ACC112 (cell line): ENCODE data around the gene CR2.

ENCODE experiments used
- H2AFZ ChIP-seq: fragments of 200-600 bp; sonication (generic); one replicate; pipeline ENCODE4 v1.6.0; 2017; ENCODE audit warnings: antibody characterized with exemption, low read length; ENCODE audit not compliant: unreplicated experiment
- H3K27ac ChIP-seq: fragments of 200-600 bp; sonication (generic); 2 replicates; pipeline ENCODE4 v1.5.1; 2014; ENCODE audit warnings: low read depth, mild to moderate bottlenecking, antibody characterized with exemption, low read length, moderate library complexity
- H3K27me3 ChIP-seq: fragments of 200-600 bp; sonication (generic); 2 replicates; pipeline ENCODE4 v1.6.1; 2014; ENCODE audit warnings: mild to moderate bottlenecking, antibody characterized with exemption, low read length, moderate library complexity, mixed read lengths; ENCODE audit not compliant: insufficient read depth
- H3K36me3 ChIP-seq: fragments of 200-600 bp; sonication (generic); 2 replicates; pipeline ENCODE4 v1.6.1; 2016; ENCODE audit warnings: mild to moderate bottlenecking, antibody characterized with exemption, low read length, moderate library complexity, mixed read lengths; ENCODE audit not compliant: insufficient read depth
- H3K4me1 ChIP-seq: fragments of 200-600 bp; sonication (generic); one replicate; pipeline ENCODE4 v1.6.1; 2016; ENCODE audit warnings: low read length, mixed read lengths; ENCODE audit not compliant: insufficient read depth, unreplicated experiment, control insufficient read depth
- H3K4me3 ChIP-seq: fragments of 200-600 bp; sonication (generic); 2 replicates; pipeline ENCODE4 v1.5.1; 2014; ENCODE audit warnings: mild to moderate bottlenecking, low read depth, low read length
- H3K79me2 ChIP-seq: fragments of 200-600 bp; sonication (generic); one replicate; pipeline ENCODE4 v1.6.0; 2016; ENCODE audit warnings: low read length; ENCODE audit not compliant: control insufficient read depth, unreplicated experiment, insufficient read depth

Gene CR2

GRCh38 chr1:207454046-207454964 is at the start of gene CR2:
Gene CR2, plus strand, starts transcription at chr1:207454328. Its CDS starts 91 bp downstream, at chr1:207454419.
- Histone ChIP-seq H3K27me3 (peaks cover 90% of the 10 kb centered on the region), H3K79me2 (no peaks in the 10 kb centered on the region), H3K27ac (no peak within 1 kb of the TSS), H3K4me1 (no peaks in the 10 kb centered on the region), H2AFZ (no peak within 1 kb of the TSS), H3K4me3 (peak within 1 kb of the TSS; percentile 34), H3K36me3 (no peaks in the 10 kb centered on the region)

- H2AFZ ChIP-seq = no peak overlapping the region
- no peaks in the 10 kb centered on the region for H3K79me2 ChIP-seq
- no peak overlapping the region for H3K4me3 ChIP-seq
- no peaks in the 10 kb centered on the region for H3K36me3 ChIP-seq
- H3K27me3 ChIP-seq = peaks cover 4% of the 10 kb centered on the region
- no peak overlapping the region for H3K27ac ChIP-seq
- no peaks in the 10 kb centered on the region for H3K4me1 ChIP-seq
Observed at GRCh38 chr1:207404849-207405525, 49.1 kb upstream of the CR2 start.

- Histone ChIP-seq H3K36me3 (no peaks in the 10 kb centered on the region), H3K79me2 (no peaks in the 10 kb centered on the region), H2AFZ (no peak overlapping the region), H3K4me3 (no peak overlapping the region), H3K27ac (no peak overlapping the region), H3K27me3 (peaks cover 4% of the 10 kb centered on the region), H3K4me1 (no peaks in the 10 kb centered on the region)
Observed at GRCh38 chr1:207405814-207406213, 48.3 kb upstream of the CR2 start.

- no peak overlapping the region for H3K27ac ChIP-seq
- no peak overlapping the region for H2AFZ ChIP-seq
- no peaks in the 10 kb centered on the region for H3K79me2 ChIP-seq
- H3K27me3 ChIP-seq = peaks cover 4% of the 10 kb centered on the region
- no peaks in the 10 kb centered on the region for H3K36me3 ChIP-seq
- H3K4me1 ChIP-seq = no peaks in the 10 kb centered on the region
- no peak overlapping the region for H3K4me3 ChIP-seq
Observed at GRCh38 chr1:207407655-207408260, 46.4 kb upstream of the CR2 start.

GRCh38 chr1:207412845-207413244 is 41.3 kb upstream of the CR2 start:
- Histone ChIP-seq H3K4me3 (no peak overlapping the region), H3K79me2 (no peaks in the 10 kb centered on the region), H3K27me3 (peaks cover 27% of the 10 kb centered on the region), H3K4me1 (no peaks in the 10 kb centered on the region), H3K27ac (no peak overlapping the region), H3K36me3 (no peaks in the 10 kb centered on the region), H2AFZ (no peak overlapping the region)

- H3K4me1 ChIP-seq = no peaks in the 10 kb centered on the region
- H2AFZ ChIP-seq = no peak overlapping the region
- H3K27me3 ChIP-seq = peaks cover 41% of the 10 kb centered on the region
- H3K27ac ChIP-seq = no peak overlapping the region
- no peaks in the 10 kb centered on the region for H3K79me2 ChIP-seq
- H3K4me3 ChIP-seq = no peak overlapping the region
- no peaks in the 10 kb centered on the region for H3K36me3 ChIP-seq
Observed at GRCh38 chr1:207414606-207415108, 39.5 kb upstream of the CR2 start.

- no peaks in the 10 kb centered on the region for H3K36me3 ChIP-seq
- no peak overlapping the region for H2AFZ ChIP-seq
- H3K4me3 ChIP-seq = no peak overlapping the region
- peaks cover 52% of the 10 kb centered on the region for H3K27me3 ChIP-seq
- no peaks in the 10 kb centered on the region for H3K4me1 ChIP-seq
- no peaks in the 10 kb centered on the region for H3K79me2 ChIP-seq
- no peak overlapping the region for H3K27ac ChIP-seq
Observed at GRCh38 chr1:207417076-207417475, 37.1 kb upstream of the CR2 start.

- H3K79me2 ChIP-seq = no peaks in the 10 kb centered on the region
- H3K27me3 ChIP-seq = peaks cover 50% of the 10 kb centered on the region
- H3K4me3 ChIP-seq = no peak overlapping the region
- H3K27ac ChIP-seq = no peak overlapping the region
- no peaks in the 10 kb centered on the region for H3K36me3 ChIP-seq
- no peaks in the 10 kb centered on the region for H3K4me1 ChIP-seq
- H2AFZ ChIP-seq = no peak overlapping the region
Observed at GRCh38 chr1:207418351-207418750, 35.8 kb upstream of the CR2 start.

GRCh38 chr1:207420109-207420508 is 34.0 kb upstream of the CR2 start:
- no peak overlapping the region for H3K4me3 ChIP-seq
- no peaks in the 10 kb centered on the region for H3K4me1 ChIP-seq
- no peak overlapping the region for H3K27ac ChIP-seq
- no peaks in the 10 kb centered on the region for H3K79me2 ChIP-seq
- H2AFZ ChIP-seq = no peak overlapping the region
- no peaks in the 10 kb centered on the region for H3K36me3 ChIP-seq
- peaks cover 45% of the 10 kb centered on the region for H3K27me3 ChIP-seq

GRCh38 chr1:207421078-207421477 is 33.0 kb upstream of the CR2 start:
- no peak overlapping the region for H3K4me3 ChIP-seq
- no peaks in the 10 kb centered on the region for H3K4me1 ChIP-seq
- H3K79me2 ChIP-seq = no peaks in the 10 kb centered on the region
- peaks cover 42% of the 10 kb centered on the region for H3K27me3 ChIP-seq
- H2AFZ ChIP-seq = no peak overlapping the region
- no peak overlapping the region for H3K27ac ChIP-seq
- no peaks in the 10 kb centered on the region for H3K36me3 ChIP-seq
